ENCODE measurements around the gene PSORS1C2. TPM values are rescaled to one million over a fixed set of nuclear protein-coding genes. Genes with fewer than 3 reads are reported as not detected.

The PSORS1C2 gene
- total and polyA plus RNA-seq, 2 experiments from 2014 or later = not detected

DNA sequence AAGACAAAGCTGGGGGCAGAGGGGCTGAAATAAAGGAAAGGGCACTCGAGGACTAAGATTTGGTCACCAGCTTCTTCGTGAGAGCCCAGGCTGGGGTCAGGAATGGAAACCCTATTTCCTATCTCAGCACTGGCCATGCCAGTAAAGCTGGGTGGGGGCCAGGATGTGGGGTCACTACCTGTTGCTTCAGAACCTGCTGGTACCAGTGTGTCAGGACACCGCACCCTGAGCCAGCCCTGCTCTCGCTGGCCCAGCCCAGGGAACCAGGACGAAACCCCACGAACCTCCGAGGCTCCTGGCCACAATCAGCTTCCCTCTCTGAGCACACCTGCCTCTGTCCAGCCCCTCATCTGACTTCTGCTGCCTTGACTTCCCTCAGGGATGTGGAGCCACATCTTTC is 20.7 kb downstream of the PSORS1C2 start:
- Histone ChIP-seq H4K20me1 (ENCODE audit: insufficient read depth, poor library complexity, severe bottlenecking) (no peaks in the 10 kb centered on the region), H3K36me3 (replicated peaks; ENCODE audit: insufficient read depth, low read depth) (no peaks in the 10 kb centered on the region), H3K4me1 (ENCODE audit: insufficient read depth) (peaks cover 24% of the 10 kb centered on the region), H3K79me2 (no peaks in the 10 kb centered on the region), H3K9me3 (ENCODE audit: low read depth) (no peaks in the 10 kb centered on the region), H2AFZ (no peak overlapping the region), H3K9me2 (replicated peaks; ENCODE audit: insufficient read depth) (no peaks in the 10 kb centered on the region), H3K27me3 (no peaks in the 10 kb centered on the region), H3K27ac (no peak overlapping the region), H3K4me2 (no peak overlapping the region), H3K4me3 (no peak overlapping the region)
- DNase-seq (ENCODE audit: low spot score) = no peak
- 96% methylated on average over 7 of the region's 7 CpGs for WGBS (ENCODE audit: low lambda C conversion rate, missing lambda C conversion rate)
- TF ChIP-seq, protein P1, sequence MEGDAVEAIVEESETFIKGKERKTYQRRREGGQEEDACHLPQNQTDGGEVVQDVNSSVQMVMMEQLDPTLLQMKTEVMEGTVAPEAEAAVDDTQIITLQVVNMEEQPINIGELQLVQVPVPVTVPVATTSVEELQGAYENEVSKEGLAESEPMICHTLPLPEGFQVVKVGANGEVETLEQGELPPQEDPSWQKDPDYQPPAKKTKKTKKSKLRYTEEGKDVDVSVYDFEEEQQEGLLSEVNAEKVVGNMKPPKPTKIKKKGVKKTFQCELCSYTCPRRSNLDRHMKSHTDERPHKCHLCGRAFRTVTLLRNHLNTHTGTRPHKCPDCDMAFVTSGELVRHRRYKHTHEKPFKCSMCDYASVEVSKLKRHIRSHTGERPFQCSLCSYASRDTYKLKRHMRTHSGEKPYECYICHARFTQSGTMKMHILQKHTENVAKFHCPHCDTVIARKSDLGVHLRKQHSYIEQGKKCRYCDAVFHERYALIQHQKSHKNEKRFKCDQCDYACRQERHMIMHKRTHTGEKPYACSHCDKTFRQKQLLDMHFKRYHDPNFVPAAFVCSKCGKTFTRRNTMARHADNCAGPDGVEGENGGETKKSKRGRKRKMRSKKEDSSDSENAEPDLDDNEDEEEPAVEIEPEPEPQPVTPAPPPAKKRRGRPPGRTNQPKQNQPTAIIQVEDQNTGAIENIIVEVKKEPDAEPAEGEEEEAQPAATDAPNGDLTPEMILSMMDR (IDR thresholded peaks at IDR 0.05; ENCODE audit: poor library complexity) = no peak
- TF ChIP-seq EZH2phosphoT487 (IDR thresholded peaks at IDR 0.05; ENCODE audit: low read depth, severe bottlenecking, unreplicated experiment) = no peak
- TF ChIP-seq EZH2 (IDR thresholded peaks at IDR 0.05; ENCODE audit: borderline replicate concordance) = no peak

DNA sequence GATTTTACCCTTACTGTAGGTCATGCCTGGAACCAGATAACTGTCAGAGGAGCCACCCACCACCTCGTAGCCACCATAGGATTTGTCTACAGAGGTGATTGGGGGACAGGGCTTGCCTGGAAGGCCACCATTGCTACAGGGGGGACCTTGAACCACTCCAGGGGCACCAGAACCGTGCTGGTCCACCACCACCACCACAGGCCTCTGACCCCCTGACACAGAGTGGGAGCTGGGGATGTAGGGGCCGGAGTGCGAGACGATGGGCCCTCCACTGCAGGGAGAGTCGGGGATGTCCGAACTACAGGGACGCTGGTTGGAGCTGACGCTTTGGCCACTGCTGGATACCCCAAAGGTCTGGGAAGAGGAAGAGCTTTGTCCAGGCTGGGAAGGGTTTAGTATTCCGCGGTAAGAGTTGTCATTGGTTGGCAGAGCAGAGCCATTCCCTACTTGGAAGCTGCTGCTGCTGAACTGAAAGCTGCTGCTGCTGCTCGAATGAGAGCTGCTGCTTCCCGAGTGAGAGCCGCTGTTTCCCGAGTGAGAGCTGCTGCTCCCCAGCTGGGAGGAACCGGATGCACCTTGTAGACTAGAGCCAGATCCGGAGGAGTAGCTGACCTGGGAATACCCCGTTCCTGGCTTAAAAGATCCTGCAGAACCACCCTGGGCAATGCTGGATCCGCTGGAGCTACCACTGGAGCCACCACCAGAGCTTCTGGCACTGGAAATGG is 22.0 kb downstream of the PSORS1C2 start:
- no peaks in the 10 kb centered on the region for H4K20me1 ChIP-seq (ENCODE audit: insufficient read depth, poor library complexity, severe bottlenecking)
- H3K27me3 ChIP-seq = no peaks in the 10 kb centered on the region
- H3K9me3 ChIP-seq (ENCODE audit: low read depth) = no peaks in the 10 kb centered on the region
- DNase-seq (ENCODE audit: low spot score) = no peak
- TF ChIP-seq, protein P1 (IDR thresholded peaks at IDR 0.05; ENCODE audit: poor library complexity) = no peak
- TF ChIP-seq EZH2 (IDR thresholded peaks at IDR 0.05; ENCODE audit: borderline replicate concordance) = no peak
- TF ChIP-seq EZH2phosphoT487 (IDR thresholded peaks at IDR 0.05; ENCODE audit: low read depth, severe bottlenecking, unreplicated experiment) = no peak
- H3K4me1 ChIP-seq (ENCODE audit: insufficient read depth) = peaks cover 18% of the 10 kb centered on the region
- no peak overlapping the region for H3K27ac ChIP-seq
- 84% methylated on average over 19 of the region's 19 CpGs for whole genome bisulfite sequencing (ENCODE audit: low lambda C conversion rate, missing lambda C conversion rate)
- no peaks in the 10 kb centered on the region for H3K36me3 ChIP-seq (replicated peaks; ENCODE audit: insufficient read depth, low read depth)
- no peak overlapping the region for H2AFZ ChIP-seq
- no peak overlapping the region for H3K4me3 ChIP-seq
- H3K9me2 ChIP-seq (replicated peaks; ENCODE audit: insufficient read depth) = no peaks in the 10 kb centered on the region
- no peaks in the 10 kb centered on the region for H3K79me2 ChIP-seq
- H3K4me2 ChIP-seq = no peak overlapping the region

DNA sequence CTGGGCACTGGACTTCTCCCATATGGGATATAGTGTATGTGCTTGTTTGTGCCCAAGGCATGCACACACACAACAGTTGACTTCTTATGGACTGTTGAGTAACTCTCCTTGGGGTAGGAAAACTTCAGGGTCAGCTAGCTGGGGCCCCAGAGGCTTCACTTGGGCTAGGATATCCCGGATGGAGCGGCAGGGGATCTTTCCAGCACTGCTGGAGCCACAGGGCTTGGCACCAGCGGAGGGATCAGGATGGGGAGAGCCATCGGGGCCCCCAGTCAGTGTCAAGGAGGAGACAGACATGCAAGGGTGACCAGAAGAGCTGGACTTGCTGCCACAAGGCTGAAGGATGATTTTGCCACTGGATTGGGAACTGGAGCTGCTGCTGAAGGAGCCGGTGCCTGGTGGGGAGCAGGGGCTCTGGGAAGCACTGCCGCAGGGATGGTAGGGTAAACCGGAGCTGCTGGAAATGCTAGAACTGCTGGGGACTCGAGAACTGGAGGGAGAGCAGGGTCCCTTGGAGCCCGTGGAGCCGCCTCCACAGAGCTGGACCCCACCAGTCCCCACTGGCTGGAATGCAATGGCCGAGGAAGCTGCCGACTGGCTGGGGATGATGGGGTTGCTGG is 22.8 kb downstream of the PSORS1C2 start:
- Histone ChIP-seq H4K20me1 (ENCODE audit: insufficient read depth, poor library complexity, severe bottlenecking) (no peaks in the 10 kb centered on the region), H3K79me2 (no peaks in the 10 kb centered on the region), H2AFZ (no peak overlapping the region), H3K4me3 (no peak overlapping the region), H3K4me1 (ENCODE audit: insufficient read depth) (peaks cover 18% of the 10 kb centered on the region), H3K27me3 (no peaks in the 10 kb centered on the region), H3K36me3 (replicated peaks; ENCODE audit: insufficient read depth, low read depth) (no peaks in the 10 kb centered on the region), H3K9me3 (ENCODE audit: low read depth) (no peaks in the 10 kb centered on the region), H3K4me2 (no peak overlapping the region), H3K27ac (no peak overlapping the region), H3K9me2 (replicated peaks; ENCODE audit: insufficient read depth) (no peaks in the 10 kb centered on the region)
- 91% methylated on average over 12 of the region's 12 CpGs for WGBS (ENCODE audit: low lambda C conversion rate, missing lambda C conversion rate)
- DNase-seq (ENCODE audit: low spot score) = no peak
- TF ChIP-seq EZH2 (IDR thresholded peaks at IDR 0.05; ENCODE audit: borderline replicate concordance) = no peak
- TF ChIP-seq, protein P1 (IDR thresholded peaks at IDR 0.05; ENCODE audit: poor library complexity) = no peak
- no peak for TF ChIP-seq EZH2phosphoT487 (IDR thresholded peaks at IDR 0.05; ENCODE audit: low read depth, severe bottlenecking, unreplicated experiment)

All from hepatocyte (in vitro differentiated cells).